AG10803 (cell line): ENCODE results near the gene MTHFS.
"Not testable (repeated sequence)": the region's sequence is repeated elsewhere in the genome, so short reads cannot be mapped to it uniquely, and the experiment has no call there.

Experiments used
- DNase-seq: peaks from one replicate; pipeline ENCODE4 v3.0.0; 2010; ENCODE audit warnings: low read depth
- H3K4me3 ChIP-seq: 2 replicates; pipeline ENCODE4 v1.5.1; 2011; ENCODE audit warnings: mild to moderate bottlenecking, low read length, control low read depth
- CTCF ChIP-seq: conservative IDR thresholded peaks from 2 replicates; pipeline ENCODE4 v1.5.1; 2011; ENCODE audit warnings: mild to moderate bottlenecking, low read length, control low read depth, inconsistent platforms

Gene MTHFS

DNA sequence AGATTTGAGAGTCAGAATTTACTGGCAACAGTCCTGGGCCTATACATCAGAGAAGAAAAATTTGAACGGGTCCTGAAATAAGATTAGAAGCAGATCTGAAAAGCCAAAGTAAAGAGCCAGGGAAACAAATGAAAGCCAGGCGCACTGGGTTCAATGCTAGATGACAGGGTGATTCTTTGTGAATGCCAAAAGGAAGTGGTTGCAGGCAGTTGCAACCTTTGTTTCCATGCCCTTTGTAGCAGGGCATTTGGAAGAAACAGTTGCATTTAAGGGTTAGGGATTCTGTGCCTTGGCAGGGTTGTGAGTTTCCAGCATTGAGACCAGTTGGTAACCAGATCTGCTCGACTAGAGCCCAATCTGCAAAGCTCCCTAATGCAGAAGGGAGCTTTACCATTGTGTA, 36.4 kb upstream of the MTHFS start:
- DNase-seq: peak; percentile 3
- no peak for TF ChIP-seq CTCF

GRCh38 chr15:79932447-79932846, 35.6 kb upstream of the MTHFS start:
- DNase-seq: no peak
- no peak overlapping the region for H3K4me3 ChIP-seq
- no peak for TF ChIP-seq CTCF

More for the DNA sequence above, 36.4 kb upstream of the MTHFS start:
- no peak overlapping the region for H3K4me3 ChIP-seq

- no peak for DNase-seq
- TF ChIP-seq CTCF: no peak
- H3K4me3 ChIP-seq: no peak overlapping the region
Observed at GRCh38 chr15:79930516-79930915, 33.7 kb upstream of the MTHFS start.

- TF ChIP-seq CTCF: no peak
- H3K4me3 ChIP-seq: no peak overlapping the region
- no peak for DNase-seq
Observed at GRCh38 chr15:79929412-79929811, 32.6 kb upstream of the MTHFS start.

- not testable (repeated sequence) for DNase-seq, H3K4me3 ChIP-seq
Observed at GRCh38 chr15:79926116-79926515, 29.3 kb upstream of the MTHFS start.

DNA sequence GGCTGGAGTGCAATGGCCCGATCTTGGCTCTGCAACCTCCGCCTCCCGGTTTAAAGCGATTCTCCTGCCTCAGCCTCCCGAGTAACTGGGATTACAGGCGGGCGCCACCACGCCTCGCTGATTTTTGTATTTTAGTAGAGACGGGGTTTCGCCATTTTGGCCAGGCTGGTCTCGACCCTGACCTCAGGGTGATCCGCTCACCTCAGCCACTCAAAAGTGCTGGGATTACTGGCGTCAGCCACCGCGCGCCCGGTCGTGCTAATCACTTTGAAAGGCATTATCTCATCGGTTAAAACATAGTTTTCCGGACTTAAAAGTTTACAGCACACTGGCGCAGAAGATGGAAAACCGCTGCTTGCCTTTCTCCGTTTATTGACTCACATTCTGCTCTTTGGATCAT, 27.6 kb upstream of the MTHFS start:
- DNase-seq: no peak
- no peak for TF ChIP-seq CTCF
- H3K4me3 ChIP-seq: peak overlapping the region; percentile 89

DNA sequence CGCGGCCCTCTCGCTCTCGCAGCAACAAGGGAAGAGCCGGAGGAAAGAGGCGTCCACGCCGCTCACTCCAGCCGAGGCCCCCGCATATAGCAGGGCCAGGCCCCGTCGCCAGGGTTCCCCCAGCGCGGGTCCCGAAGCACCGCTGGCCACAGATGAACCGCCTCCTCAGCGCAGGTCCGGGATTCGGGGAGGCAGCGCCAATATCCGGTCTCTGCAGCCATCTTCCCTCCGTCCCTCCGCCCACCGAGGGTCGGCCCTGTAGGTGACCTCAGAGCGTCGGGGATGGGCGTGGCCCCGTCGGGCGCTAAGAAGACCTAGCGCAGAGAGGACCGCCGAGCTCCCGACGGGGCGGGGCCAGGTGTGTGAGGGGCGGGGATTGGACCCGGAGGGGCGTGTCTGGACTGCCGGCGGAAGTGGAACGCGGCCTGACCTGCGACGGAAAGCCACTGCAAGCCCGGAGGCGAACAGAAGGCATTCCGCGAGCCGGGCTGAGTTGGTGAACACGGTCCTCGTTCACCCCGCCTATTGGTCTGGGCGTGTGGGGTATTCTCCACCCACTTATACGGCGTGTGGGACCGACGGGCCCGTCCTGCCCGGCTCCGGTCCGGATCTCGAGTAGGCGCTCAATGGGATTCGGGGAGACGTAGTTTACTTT, 26.8 kb upstream of the MTHFS start:
- DNase-seq: peak; percentile 94
- peak overlapping the region; percentile 89 for H3K4me3 ChIP-seq
- TF ChIP-seq CTCF: no peak; the same call in 1 of the 2 replicates
